Keratinocyte (primary cell): Measurements from ENCODE around the gene MAPK4. TPM values are rescaled to one million over a fixed set of nuclear protein-coding genes. Genes with fewer than 3 reads are reported as not detected.

Experiments
- DNase-seq: peaks from one replicate; pipeline ENCODE4 v3.0.0-alpha.2; 2011; ENCODE audit warnings: low read depth, missing footprints, low spot score
- FAIRE-seq: peaks from 2 replicates; lab custom pipeline; 2011; peaks lifted over from hg19 to GRCh38; lab: Jason Lieb, UNC
- H2AFZ ChIP-seq: 2 replicates; pipeline ENCODE4 v1.6.0; 2012; ENCODE audit warnings: low read length, control low read depth, inconsistent platforms; ENCODE audit not compliant: control insufficient read depth
- H3K27ac ChIP-seq: 2 replicates; pipeline ENCODE4 v1.5.1; 2011; ENCODE audit warnings: low read length; ENCODE audit not compliant: control insufficient read depth, insufficient read depth
- H3K27me3 ChIP-seq: 3 replicates; pipeline ENCODE4 v1.6.0; 2011; ENCODE audit warnings: low read length; ENCODE audit not compliant: control insufficient read depth, insufficient read depth; ENCODE audit errors: extremely low read depth
- H3K36me3 ChIP-seq, 2 experiments: 2 replicates in 1 of 2; 3 replicates in 1 of 2; pipeline ENCODE4 v1.5.1; 2011; ENCODE audit warnings: low read length in 2 of 2, mild to moderate bottlenecking in 1 of 2; ENCODE audit not compliant: control insufficient read depth in 2 of 2, insufficient read depth in 2 of 2; ENCODE audit errors: extremely low read depth in 1 of 2
- H3K4me1 ChIP-seq: 3 replicates; pipeline ENCODE4 v1.5.1; 2011; ENCODE audit warnings: low read length; ENCODE audit not compliant: control insufficient read depth, insufficient read depth; ENCODE audit errors: extremely low read depth
- H3K4me2 ChIP-seq: 3 replicates; pipeline ENCODE4 v1.6.0; 2011; ENCODE audit warnings: low read depth, low read length; ENCODE audit not compliant: control insufficient read depth, insufficient read depth; ENCODE audit errors: extremely low read depth
- H3K4me3 ChIP-seq, 3 experiments: fragments of 200-600 bp in 1 of 3; sonication (generic) in 1 of 3; 2 replicates in 2 of 3; 3 replicates in 1 of 3; pipeline ENCODE4 v1.5.1; 2011 to 2016; ENCODE audit warnings: low read length in 3 of 3, mild to moderate bottlenecking in 3 of 3, control low read depth in 2 of 3, inconsistent platforms in 1 of 3, low read depth in 1 of 3, mixed read lengths in 1 of 3, mixed run types in 1 of 3, moderate library complexity in 1 of 3; ENCODE audit not compliant: control insufficient read depth in 2 of 3, insufficient read depth in 2 of 3; ENCODE audit errors: extremely low read depth in 1 of 3
- H3K79me2 ChIP-seq: 2 replicates; pipeline ENCODE4 v1.6.0; 2012; ENCODE audit warnings: low read length; ENCODE audit not compliant: control insufficient read depth, insufficient read depth
- H3K9ac ChIP-seq: 3 replicates; pipeline ENCODE4 v1.6.0; 2011; ENCODE audit warnings: low read length; ENCODE audit not compliant: control insufficient read depth, insufficient read depth; ENCODE audit errors: extremely low read depth
- H3K9me1 ChIP-seq: 3 replicates; pipeline ENCODE4 v1.6.0; 2011; ENCODE audit warnings: low read length; ENCODE audit not compliant: control insufficient read depth, insufficient read depth; ENCODE audit errors: extremely low read depth
- H3K9me3 ChIP-seq: 2 replicates; pipeline ENCODE4 v1.5.1; 2012; ENCODE audit warnings: low read depth, low read length; ENCODE audit not compliant: control insufficient read depth
- H4K20me1 ChIP-seq: 3 replicates; pipeline ENCODE4 v1.6.0; 2011; ENCODE audit warnings: low read length; ENCODE audit not compliant: control insufficient read depth, insufficient read depth; ENCODE audit errors: extremely low read depth
- EZH2 ChIP-seq: IDR thresholded peaks from one replicate; pipeline ENCODE4 v1.6.1; 2012; ENCODE audit warnings: inconsistent platforms, mild to moderate bottlenecking, low read length, moderate library complexity
- dilution Hi-C: fragments of 300-500 bp; cut with MboI; formaldehyde crosslinking; loops from one replicate; pipeline ENCODE4 v1.7.0; 2020; ENCODE audit warnings: low sequenced_read_pairs; ENCODE audit not compliant: extremely low pct_ligation_motif_present
- polyA plus RNA-seq, 5 experiments: library from polyadenylated mRNA; depleted of rRNA in 3 of 5; stranded (reverse) in 3 of 5; stranded (forward) in 1 of 5; unstranded in 1 of 5; fragments of >200 nt; gene quantifications; 1 replicate in 1 of 5; 2 replicates in 3 of 5; 3 replicates in 1 of 5; pipeline versions ENCODE4 v1.2.1 to v1.2.3, GENCODE V29; 2011 to 2012; ENCODE audit warnings: missing spikeins in 2 of 5, low read depth in 1 of 5, low replicate concordance in 1 of 5
- TF ChIP-seq, protein P1 (sequence below), 3 experiments: IDR thresholded peaks in 1 of 3; conservative IDR thresholded peaks in 1 of 3; optimal IDR thresholded peaks in 1 of 3; 2 replicates in 2 of 3; 3 replicates in 1 of 3; pipeline versions ENCODE3 to v1.5.1; 2011; ENCODE audit warnings: low read length in 3 of 3, mild to moderate bottlenecking in 3 of 3, moderate library complexity in 2 of 3, control low read depth in 1 of 3, inconsistent platforms in 1 of 3; ENCODE audit not compliant: insufficient read depth in 2 of 3; ENCODE audit errors: extremely low read depth in 1 of 3

Gene MAPK4
- polyA plus RNA-seq, 1 donor (not counting 4 experiments of a cell fraction or from before 2014, with no cell fraction given): not detected

DNA sequence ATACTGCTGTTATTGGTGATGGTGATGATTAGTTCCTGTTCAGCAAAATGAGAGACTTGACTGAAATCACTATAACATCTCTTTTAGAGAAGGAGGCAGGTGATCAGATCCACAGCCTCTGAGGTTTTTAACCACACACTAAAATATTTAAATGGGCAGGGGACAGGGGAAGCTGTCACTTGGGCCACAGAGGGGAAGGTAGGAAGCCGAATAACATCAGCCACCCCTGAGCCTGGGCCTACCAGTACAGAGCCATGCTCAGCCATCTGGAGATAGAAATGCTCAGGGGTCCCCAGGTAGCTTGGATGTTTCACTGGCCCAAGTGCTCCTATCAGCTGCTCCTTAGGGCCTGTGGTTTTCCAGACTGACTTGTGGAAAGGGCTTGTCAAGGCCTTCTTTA is 137.6 kb downstream of the MAPK4 start:
- dilution Hi-C loops: no loop called here
- no peak for DNase-seq
- TF ChIP-seq EZH2: no peak
- TF ChIP-seq, protein P1, sequence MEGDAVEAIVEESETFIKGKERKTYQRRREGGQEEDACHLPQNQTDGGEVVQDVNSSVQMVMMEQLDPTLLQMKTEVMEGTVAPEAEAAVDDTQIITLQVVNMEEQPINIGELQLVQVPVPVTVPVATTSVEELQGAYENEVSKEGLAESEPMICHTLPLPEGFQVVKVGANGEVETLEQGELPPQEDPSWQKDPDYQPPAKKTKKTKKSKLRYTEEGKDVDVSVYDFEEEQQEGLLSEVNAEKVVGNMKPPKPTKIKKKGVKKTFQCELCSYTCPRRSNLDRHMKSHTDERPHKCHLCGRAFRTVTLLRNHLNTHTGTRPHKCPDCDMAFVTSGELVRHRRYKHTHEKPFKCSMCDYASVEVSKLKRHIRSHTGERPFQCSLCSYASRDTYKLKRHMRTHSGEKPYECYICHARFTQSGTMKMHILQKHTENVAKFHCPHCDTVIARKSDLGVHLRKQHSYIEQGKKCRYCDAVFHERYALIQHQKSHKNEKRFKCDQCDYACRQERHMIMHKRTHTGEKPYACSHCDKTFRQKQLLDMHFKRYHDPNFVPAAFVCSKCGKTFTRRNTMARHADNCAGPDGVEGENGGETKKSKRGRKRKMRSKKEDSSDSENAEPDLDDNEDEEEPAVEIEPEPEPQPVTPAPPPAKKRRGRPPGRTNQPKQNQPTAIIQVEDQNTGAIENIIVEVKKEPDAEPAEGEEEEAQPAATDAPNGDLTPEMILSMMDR (optimal IDR thresholded peaks at IDR 0.05 in 1 of 3, IDR thresholded peaks at IDR 0.05 in 1 of 3, conservative IDR thresholded peaks at IDR 0.05 in 1 of 3; ENCODE audit: extremely low read depth in 1 of 3, insufficient read depth in 2 of 3, low read length in 3 of 3): no peak
- Histone ChIP-seq H4K20me1 (no peaks in the 10 kb centered on the region), H3K36me3 (no peaks in the 10 kb centered on the region), H3K9me1 (no peaks in the 10 kb centered on the region), H3K9ac (no peak overlapping the region), H3K9me3 (no peaks in the 10 kb centered on the region), H3K79me2 (no peaks in the 10 kb centered on the region), H3K27ac (no peak overlapping the region), H3K4me1 (no peaks in the 10 kb centered on the region), H3K4me2 (no peak overlapping the region), H3K4me3 (no peak overlapping the region), H2AFZ (no peak overlapping the region), H3K27me3 (no peaks in the 10 kb centered on the region)
- FAIRE-seq: no peak

DNA sequence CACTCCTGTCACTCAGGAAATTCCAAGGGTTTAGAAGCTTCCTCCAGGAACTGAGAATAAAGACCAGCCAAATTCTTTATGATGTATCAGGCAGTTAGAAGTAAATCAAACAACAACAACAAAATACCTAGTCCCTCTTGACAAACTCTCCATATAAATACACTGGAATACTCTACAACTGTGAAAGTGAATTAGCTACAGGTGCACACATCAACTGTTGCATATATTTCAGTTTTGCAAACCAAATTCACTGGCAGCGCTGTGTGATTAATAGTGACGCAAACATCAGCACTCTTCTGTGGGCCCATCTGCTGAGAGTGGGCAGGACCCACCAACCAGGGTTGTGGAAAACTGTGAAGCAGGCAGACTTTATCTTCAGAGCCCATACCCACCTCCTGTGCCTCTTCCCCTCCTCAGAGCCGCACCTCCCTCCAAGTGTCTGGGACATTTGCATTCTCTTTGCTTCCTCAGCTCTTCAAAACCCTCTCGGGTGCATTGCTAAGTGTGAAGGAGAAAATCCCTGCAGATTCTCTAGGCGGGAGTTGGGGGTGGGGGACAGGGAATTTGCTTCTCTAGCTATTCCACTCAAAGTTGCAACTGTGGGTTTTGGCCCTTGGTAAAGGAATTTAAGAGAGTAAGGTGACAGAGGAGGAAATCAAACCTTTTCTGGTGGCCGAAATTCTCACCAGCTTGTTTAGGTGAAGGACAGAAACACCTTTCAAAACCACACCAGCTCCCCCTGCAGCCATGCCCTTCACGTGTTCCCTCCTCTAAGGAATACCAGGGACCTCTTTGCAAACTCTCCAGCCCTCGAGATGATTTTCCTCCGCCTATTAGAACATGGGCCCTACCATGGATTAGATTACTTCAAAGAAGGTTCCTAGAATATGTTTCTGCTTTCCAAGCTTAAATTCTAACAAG is 140.6 kb downstream of the MAPK4 start:
- no peak for TF ChIP-seq EZH2
- TF ChIP-seq, protein P1 (optimal IDR thresholded peaks at IDR 0.05 in 1 of 3, IDR thresholded peaks at IDR 0.05 in 1 of 3, conservative IDR thresholded peaks at IDR 0.05 in 1 of 3; ENCODE audit: extremely low read depth in 1 of 3, insufficient read depth in 2 of 3, low read length in 3 of 3): no peak
- no peak for FAIRE-seq
- dilution Hi-C loops: no loop called here
- H3K4me3 ChIP-seq: no peak overlapping the region
- no peaks in the 10 kb centered on the region for H4K20me1 ChIP-seq
- H3K9me1 ChIP-seq: no peaks in the 10 kb centered on the region
- no peak for DNase-seq
- no peak overlapping the region for H3K9ac ChIP-seq
- H3K9me3 ChIP-seq: no peaks in the 10 kb centered on the region
- H3K4me1 ChIP-seq: no peaks in the 10 kb centered on the region
- H3K27me3 ChIP-seq: peaks cover 5% of the 10 kb centered on the region
- H3K4me2 ChIP-seq: no peak overlapping the region
- H3K36me3 ChIP-seq: no peaks in the 10 kb centered on the region
- no peaks in the 10 kb centered on the region for H3K79me2 ChIP-seq
- no peak overlapping the region for H3K27ac ChIP-seq
- H2AFZ ChIP-seq: no peak overlapping the region
